Measurements from ENCODE around the gene FOXG1.

The FOXG1 gene

GRCh38 chr14:28780843-28781820 lies 14.5 kb downstream of the FOXG1 start:
- TF ChIP-seq, protein P1, sequence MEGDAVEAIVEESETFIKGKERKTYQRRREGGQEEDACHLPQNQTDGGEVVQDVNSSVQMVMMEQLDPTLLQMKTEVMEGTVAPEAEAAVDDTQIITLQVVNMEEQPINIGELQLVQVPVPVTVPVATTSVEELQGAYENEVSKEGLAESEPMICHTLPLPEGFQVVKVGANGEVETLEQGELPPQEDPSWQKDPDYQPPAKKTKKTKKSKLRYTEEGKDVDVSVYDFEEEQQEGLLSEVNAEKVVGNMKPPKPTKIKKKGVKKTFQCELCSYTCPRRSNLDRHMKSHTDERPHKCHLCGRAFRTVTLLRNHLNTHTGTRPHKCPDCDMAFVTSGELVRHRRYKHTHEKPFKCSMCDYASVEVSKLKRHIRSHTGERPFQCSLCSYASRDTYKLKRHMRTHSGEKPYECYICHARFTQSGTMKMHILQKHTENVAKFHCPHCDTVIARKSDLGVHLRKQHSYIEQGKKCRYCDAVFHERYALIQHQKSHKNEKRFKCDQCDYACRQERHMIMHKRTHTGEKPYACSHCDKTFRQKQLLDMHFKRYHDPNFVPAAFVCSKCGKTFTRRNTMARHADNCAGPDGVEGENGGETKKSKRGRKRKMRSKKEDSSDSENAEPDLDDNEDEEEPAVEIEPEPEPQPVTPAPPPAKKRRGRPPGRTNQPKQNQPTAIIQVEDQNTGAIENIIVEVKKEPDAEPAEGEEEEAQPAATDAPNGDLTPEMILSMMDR (IDR thresholded peaks at IDR 0.05): no peak
- H3K27me3 ChIP-seq: peaks cover 100% of the 10 kb centered on the region

GRCh38 chr14:28782301-28782700 lies 15.7 kb downstream of the FOXG1 start:
- no peaks in the 10 kb centered on the region for H3K4me1 ChIP-seq (ENCODE audit: control insufficient read depth in 1 of 2, insufficient read depth in 1 of 2, low read depth in 1 of 2, low read length in 1 of 2)
- no peak overlapping the region for H3K4me3 ChIP-seq (ENCODE audit: low read depth in 1 of 2, low read length in 1 of 2)
- peaks cover 100% of the 10 kb centered on the region for H3K27me3 ChIP-seq
- no peaks in the 10 kb centered on the region for H3K36me3 ChIP-seq
- no peaks in the 10 kb centered on the region for H3K9me3 ChIP-seq
- TF ChIP-seq, protein P1 (IDR thresholded peaks at IDR 0.05): no peak
- no peak overlapping the region for H3K27ac ChIP-seq

More at GRCh38 chr14:28780843-28781820, 14.5 kb downstream of the FOXG1 start:
- Histone ChIP-seq H3K36me3 (no peaks in the 10 kb centered on the region), H3K9me3 (no peaks in the 10 kb centered on the region), H3K4me3 (ENCODE audit: low read depth in 1 of 2, low read length in 1 of 2) (no peak overlapping the region), H3K4me1 (ENCODE audit: control insufficient read depth in 1 of 2, insufficient read depth in 1 of 2, low read depth in 1 of 2, low read length in 1 of 2) (no peaks in the 10 kb centered on the region), H3K27ac (no peak overlapping the region)

DNA sequence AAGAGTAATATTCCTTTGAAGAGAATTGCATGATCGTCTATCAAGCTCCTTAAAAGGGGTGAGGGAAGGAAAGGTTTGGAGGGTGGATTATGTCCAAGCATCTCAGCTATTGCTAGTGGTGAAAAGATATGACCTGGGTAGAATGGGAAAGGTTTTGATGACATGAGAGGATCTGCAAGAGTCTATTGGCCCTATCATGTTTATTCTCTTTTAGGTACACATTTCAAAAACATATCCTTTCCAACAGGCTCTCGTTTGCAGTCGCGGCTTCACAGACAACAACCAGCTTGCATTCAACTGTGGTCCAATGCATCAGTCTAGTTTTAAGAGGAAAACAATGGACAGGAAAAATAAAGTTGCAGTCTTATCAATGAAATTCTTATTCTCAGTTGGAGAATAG lies 17.1 kb downstream of the FOXG1 start:
- Histone ChIP-seq H3K27ac (no peak overlapping the region), H3K27me3 (peaks cover 90% of the 10 kb centered on the region), H3K9me3 (no peaks in the 10 kb centered on the region), H3K36me3 (no peaks in the 10 kb centered on the region), H3K4me1 (ENCODE audit: control insufficient read depth in 1 of 2, insufficient read depth in 1 of 2, low read depth in 1 of 2, low read length in 1 of 2) (no peaks in the 10 kb centered on the region), H3K4me3 (ENCODE audit: low read depth in 1 of 2, low read length in 1 of 2) (no peak overlapping the region)
- TF ChIP-seq, protein P1 (IDR thresholded peaks at IDR 0.05): no peak

- no peak overlapping the region for H3K4me3 ChIP-seq (ENCODE audit: low read depth in 1 of 2, low read length in 1 of 2)
- no peaks in the 10 kb centered on the region for H3K36me3 ChIP-seq
- no peak overlapping the region for H3K27ac ChIP-seq
- peaks cover 83% of the 10 kb centered on the region for H3K27me3 ChIP-seq
- no peaks in the 10 kb centered on the region for H3K9me3 ChIP-seq
- no peaks in the 10 kb centered on the region for H3K4me1 ChIP-seq (ENCODE audit: control insufficient read depth in 1 of 2, insufficient read depth in 1 of 2, low read depth in 1 of 2, low read length in 1 of 2)
- TF ChIP-seq, protein P1 (IDR thresholded peaks at IDR 0.05): no peak
Observed at GRCh38 chr14:28784096-28785048, 17.8 kb downstream of the FOXG1 start.

DNA sequence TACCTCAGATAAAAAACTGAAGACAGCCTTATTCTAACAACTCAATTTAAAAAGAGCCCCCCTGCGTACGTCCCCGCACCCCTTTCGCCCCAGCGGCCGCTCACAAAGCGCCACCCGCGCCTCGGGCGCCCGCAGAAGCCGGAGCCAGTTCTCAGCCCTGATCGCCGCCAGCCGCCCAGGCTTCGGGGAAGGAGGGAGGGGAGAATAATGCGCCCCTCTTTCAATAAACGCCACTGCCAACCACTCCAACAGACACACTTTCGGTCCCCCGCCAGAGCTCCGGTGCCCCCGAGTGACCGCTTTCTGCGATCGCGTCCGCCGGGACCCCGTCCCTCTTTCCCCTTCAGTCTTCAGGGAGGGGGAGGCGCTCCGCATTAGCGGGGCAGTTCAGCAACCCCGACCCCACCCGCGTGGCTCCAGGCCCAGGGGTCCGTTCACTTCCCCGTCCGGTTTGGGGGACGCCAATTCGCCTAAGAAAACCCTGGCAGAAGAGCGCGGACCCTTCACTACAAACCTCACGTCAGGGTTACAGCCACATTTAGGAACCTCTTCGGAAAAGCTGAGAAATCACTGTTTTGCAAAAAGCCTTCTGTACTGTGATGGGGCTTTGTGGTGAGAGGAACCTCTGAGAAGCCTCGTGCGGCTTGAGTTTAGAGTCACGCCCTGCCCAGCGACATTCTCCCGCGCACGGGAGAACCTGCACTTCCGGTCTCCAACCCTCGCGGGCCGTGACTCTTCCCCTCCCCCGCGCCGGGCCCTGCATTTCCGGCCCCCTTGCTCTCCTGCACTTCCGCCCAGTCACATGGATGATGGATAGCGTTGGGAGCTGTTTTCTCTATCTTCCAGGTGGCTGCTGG lies 18.7 kb downstream of the FOXG1 start:
- H3K36me3 ChIP-seq: no peaks in the 10 kb centered on the region
- H3K27me3 ChIP-seq: peaks cover 73% of the 10 kb centered on the region
- no peak overlapping the region for H3K27ac ChIP-seq
- H3K4me1 ChIP-seq (ENCODE audit: control insufficient read depth in 1 of 2, insufficient read depth in 1 of 2, low read depth in 1 of 2, low read length in 1 of 2): no peaks in the 10 kb centered on the region
- TF ChIP-seq, protein P1 (IDR thresholded peaks at IDR 0.05): no peak
- no peaks in the 10 kb centered on the region for H3K9me3 ChIP-seq
- no peak overlapping the region for H3K4me3 ChIP-seq (ENCODE audit: low read depth in 1 of 2, low read length in 1 of 2)

Measured in neutrophil (primary cell).